Inflammatory macrophage treated with lipopolysaccharide for 1 hour (primary cell): ENCODE measurements around the gene CLIC3.
"Not testable (repeated sequence)": the region's sequence is repeated elsewhere in the genome, so short reads cannot be mapped to it uniquely, and the experiment has no call there.

Experiments used
- DNase-seq, 2 donors: peaks; one replicate each; pipeline ENCODE4 v3.0.0-alpha.2; 2020 to 2022

The CLIC3 gene

DNA sequence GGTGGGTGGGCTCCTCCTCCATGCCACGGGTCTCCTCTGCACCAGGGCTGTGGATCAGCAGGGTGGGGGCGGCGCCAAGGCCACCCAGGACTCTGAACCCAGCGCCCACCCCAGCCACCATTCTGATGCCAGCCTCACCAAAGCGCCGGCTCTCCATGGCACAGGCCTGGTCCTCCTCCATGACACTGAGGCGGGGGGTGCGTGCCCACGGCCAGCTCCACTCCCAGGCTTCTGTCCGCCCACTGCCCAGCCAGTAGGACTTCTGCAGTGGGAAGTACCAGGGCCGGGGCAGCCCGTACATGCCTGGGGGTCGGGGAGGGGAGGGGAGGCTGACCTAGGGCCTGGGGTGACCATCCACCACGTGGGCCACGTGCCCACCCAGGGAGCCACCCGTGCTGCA lies 20.1 kb upstream of the CLIC3 start:
- no peak for DNase-seq

DNA sequence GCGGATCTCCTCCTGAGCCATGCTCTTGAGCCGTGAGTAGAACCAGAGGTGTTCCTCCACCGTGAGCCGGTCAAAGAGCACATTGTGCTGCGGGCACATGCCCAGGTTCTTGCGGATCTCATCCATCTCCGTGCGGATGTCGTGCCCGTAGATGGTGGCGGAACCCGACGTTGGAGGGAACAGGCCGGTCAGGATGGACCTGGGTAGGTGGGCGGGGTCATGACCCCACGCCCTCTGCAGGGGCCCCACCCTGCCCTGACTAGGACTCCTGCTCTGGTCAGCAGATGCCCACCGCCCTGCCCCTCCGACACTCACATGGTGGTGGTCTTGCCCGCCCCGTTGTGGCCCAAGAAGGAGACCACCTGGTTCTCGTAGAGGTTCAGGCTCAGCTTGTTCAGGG lies 19.6 kb upstream of the CLIC3 start:
- no peak for DNase-seq

GRCh38 chr9:137015540-137015930 lies 19.2 kb upstream of the CLIC3 start:
- DNase-seq: no peak

GRCh38 chr9:137014776-137015539 lies 18.6 kb upstream of the CLIC3 start:
- DNase-seq: no peak

GRCh38 chr9:137014166-137014565 lies 17.8 kb upstream of the CLIC3 start:
- DNase-seq: no peak

GRCh38 chr9:137013571-137013940 lies 17.2 kb upstream of the CLIC3 start:
- no peak for DNase-seq

DNA sequence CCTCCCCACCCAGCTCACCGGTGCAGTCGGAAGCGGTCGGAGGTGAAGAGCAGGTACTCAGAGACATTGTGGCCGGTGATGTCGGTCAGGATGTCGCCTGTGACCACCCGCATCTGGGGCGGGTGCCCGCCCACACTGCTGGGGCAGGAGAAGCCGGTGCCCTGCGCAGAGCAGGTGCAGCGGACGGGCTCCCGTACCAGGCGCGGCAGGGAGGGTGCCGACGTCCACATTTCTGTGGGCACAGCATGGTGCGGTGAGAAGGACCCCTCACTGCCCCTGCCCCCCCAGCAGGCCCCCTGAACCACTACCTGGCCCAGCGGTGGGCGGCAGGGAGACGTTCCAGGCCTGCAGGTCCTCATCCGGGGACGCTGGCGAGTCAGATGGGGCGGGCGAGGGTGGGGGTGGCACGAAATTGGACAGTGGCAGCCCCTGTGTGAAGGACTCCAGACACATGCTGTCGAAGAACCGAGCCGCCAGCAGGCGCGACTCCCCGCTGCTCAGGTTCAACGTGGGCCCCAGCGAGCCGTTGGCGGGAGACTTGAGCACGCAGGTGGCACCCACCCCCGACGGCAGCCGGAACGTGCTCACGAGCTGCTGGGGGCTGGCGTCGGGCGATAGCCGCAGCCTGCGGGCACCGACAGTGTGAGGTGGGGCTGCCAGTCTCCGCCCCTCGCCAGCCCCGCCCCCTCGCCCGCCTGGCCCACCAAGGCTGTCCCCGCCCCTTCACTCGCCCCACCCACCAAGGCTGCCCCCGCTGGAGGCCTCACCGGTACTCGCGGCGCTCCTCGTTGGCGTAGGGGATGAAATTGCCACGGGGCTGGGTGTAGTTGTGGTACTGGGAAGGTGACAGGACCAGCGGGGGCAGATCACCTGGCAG lies 16.6 kb upstream of the CLIC3 start:
- no peak for DNase-seq

DNA sequence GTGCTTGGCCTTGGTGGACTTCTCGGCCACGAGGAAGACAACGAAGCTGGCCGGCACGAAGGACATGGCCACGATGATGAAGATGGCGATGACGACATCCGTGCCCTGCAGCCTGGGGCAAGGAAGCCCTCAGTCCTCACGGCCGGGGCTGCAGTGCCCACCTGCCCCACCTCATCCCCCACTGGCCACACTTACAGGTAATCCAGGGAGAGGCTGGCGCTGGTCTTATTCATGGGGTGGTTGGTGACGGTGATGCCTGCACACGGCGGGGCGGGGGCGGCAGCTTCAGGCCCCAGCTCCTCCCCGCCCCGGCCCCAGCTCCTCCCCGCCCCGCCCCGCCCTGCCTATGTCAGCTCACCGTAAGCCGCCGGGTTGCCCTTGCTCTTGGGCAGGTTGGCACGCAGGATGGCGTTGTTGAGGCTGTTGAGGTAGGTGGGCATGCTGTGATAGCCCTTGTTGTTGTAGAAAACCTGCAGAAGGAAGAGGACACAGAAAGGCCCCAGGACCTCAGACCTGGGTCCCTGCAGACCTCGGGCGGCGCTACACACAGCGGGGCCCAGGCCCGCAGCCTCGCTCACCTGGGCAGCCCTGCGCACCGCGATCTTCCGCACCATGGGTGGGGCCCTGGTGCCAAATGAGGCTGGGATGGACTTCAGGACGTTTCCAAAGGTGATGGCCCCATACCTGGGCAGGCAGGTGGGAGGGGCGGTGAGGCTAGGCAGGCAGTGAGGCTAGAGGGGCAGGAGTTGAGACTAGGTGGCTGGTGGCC lies 15.7 kb upstream of the CLIC3 start:
- no peak for DNase-seq

DNA sequence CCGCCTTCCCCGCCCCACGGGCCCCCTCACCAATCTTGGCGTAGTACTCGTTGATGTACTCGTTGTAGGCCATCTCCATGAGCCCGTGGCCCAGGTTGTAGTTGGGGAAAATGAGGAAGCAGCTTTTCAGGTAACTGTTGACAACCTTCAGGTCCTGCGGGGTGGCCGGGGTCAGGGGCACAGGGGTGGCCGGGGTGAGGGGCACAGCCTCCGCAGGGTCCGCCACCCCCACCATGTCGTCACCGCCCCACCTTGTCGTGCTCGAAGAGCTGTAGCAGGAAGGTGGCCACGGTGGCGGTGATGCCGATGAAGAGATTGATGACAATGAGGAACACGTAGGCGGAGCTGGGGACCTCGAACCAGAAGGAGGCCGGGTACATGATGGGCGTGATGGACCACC lies 14.8 kb upstream of the CLIC3 start:
- no peak for DNase-seq

- DNase-seq: no peak
These were observed 13.8 kb upstream of the CLIC3 start for GRCh38 chr9:137009938-137010732.

DNA sequence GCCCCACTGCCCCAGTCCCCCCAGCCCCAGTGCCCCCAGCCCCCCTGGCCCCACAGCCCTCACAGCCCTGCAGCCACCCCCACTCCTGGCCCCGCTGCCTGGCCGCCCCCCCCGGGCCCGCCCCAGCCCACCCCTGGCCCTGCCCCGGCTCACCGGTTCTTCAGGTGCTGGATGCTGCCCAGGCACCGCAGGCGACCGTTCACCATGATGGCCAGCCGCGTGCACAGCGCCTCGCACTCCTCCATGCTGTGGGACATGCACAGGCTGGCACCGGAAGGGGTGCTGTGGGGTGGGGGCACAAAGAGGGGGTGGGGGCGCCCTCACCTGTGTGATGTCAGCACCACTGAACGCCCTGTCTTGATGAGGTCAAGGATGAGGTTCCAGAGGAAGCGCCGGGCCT lies 12.8 kb upstream of the CLIC3 start:
- no peak for DNase-seq

DNA sequence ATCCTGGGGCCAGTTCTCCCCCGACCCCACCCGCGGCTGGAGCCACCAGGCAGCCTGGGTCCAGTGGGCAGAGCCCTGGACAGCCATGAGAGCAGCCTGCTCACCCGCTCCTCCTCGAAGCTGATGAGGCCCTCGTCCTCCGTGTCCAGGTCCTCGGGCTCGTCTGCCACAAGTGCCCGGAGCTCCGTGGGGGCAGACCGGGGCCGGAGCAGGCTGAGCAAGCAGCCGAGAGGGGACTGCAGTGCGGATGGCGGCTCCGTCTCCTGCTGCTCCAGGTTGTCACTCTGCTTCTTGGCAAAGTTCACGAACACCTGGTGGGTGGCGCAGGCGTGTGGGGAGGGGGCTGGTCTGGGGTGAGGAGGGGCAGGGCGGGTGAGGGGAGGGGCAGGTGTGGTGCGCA lies 11.9 kb upstream of the CLIC3 start:
- DNase-seq: no peak

DNA sequence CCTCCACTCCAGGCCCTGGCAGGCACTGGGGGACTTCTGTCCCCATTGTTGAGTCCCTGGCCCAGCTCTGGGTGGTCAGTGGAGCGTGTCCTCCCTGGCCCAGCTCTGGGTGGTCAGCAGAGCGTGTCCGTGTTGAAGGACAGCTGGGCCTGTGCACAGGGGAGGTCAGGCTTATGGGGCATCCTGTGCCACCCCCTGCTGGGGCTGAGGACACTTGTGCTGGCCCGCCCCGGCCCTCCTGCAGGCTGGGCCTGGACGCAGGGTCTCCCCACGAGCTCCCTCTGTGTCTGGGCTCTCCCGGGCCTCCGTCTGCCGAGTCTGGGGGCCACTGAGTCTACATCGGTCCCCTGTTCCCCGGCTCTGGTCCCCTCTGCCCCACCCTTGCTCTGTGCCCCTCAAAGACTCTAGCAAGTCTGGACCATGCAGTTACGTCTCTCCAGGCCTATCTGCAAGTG lies 11.5 kb upstream of the CLIC3 start:
- DNase-seq: no peak

DNA sequence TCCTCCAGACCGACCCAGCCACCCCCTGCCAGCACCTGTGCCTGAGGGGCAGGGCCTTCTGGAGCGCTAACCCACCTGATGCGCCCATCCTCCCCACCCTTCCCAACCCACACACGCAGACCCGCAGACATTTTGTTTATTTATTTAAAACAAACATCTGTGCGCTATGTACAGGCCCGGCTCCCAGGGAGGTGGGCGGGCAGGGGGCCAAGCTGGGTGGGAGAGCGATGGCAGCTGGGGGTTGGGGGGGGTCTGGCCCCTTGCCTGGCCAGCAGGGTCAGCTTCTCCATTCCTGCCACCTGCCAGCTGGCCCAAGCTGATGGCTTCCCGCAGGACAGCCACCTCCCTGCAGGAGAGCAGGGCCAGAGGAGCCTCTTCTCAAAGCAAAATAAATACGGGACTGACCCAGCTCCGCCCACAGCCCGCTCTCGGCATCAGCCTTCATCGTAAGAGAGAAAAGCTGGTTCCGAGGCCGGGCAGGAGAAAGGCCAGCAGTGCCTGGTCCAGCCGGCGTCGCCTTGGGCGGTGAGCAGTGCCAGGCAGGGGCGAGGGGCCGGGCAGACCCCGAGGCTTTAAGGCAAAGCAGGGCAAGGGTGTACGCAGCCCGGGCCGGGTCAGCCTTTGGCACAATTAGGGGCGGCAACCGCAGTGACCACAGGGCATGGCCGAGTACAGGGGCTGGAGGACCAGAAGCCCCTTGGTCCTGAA lies 10.9 kb upstream of the CLIC3 start:
- no peak for DNase-seq

GRCh38 chr9:137006116-137007003 lies 10.0 kb upstream of the CLIC3 start:
- no peak for DNase-seq

DNA sequence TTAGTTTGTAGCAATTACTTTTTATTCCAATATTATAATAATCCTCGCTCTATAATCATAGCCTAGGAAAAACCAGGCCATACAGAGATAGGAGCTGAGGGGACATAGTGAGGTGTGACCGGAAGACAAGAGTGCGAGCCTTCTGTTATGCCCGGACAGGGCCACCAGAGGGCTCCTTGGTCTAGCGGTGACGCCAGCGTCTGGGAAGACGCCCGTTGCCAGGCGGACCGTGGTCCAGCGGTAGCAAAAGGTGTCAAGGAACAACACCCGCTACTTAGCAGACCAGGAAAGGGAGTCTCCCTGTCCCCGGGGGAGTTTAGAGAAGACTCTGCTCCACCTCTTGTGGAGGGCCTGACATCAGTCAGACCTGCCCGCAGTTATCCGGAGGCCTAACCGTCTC lies 7.9 kb upstream of the CLIC3 start:
- not testable (repeated sequence) for DNase-seq

- no peak for DNase-seq
These were observed 6.3 kb upstream of the CLIC3 start for GRCh38 chr9:137002646-137003041.

DNA sequence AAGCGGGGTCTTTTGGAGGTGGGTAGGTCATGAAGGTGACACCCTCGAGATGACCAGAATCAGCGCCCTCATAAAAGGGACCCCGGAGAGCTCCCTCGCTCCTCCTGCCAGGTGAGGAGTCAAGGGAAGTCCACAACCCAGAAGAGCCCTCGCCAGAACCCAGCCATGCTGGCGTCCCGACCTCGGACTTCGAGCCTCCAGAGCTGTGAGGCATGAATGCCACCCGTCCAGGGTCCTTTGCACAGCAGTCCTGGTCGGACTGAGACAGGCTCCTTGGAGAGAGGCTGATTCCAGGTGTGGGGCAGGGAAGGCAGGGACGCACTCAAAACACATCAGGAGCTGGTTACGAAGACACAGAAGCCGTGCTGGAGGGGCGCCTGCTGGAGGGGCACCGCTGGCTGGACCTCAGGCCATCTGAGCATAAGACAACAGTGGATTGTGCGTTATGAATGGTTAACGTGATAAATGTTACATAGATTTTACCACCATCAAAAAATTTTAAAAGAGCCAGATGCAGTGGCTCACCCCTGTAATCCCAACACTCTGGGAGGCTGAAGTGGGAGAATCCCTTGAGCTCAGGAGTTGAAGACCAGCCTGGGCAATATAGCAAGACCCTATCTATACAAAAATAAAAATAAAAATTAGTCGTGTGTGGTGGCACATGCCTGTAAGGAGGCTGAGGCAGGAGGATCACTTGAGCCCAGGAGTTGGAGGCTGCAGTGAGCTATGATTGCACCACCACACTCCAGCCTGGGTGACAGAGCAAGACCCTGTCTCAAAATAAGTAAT lies 5.7 kb upstream of the CLIC3 start:
- no peak for DNase-seq

DNA sequence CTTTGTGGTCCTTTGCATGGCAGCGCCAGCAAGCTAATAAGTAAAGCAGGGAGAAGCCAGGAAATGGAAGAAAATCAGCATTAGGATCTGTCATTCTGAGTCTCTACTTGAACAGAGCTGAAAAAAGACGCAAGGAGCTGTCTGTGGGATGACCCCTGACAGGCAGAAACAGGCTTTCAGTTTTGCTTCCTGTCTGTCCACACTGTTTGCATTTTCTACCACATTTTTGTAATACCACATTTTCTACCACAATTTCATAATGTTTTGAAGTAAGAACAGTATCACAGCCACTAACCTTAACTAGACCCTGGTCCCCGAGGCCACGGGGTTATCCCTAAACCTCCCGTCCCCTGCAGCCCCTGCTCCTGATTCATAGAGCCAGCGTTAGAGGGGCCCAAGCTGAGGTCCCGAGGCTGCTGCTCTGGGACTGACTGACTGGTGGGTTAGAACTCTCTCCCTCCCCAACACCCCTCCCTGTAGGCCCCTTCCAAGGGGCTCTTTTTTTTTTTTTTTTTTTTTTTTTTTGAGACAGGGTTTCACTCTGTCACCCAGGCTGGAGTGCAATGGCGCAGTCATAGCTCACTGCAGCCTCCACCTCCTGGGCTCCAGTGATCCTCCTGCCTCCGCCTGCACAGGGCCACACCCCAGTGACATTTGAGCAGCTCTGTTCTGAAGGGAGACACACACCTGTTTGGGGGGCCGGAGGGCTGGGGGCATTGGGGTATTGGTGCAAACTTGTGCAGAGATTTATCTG lies 4.0 kb upstream of the CLIC3 start:
- peak; percentile 74 to 87 for DNase-seq
